Left renal cortex interstitium (tissue), 4 donors: ENCODE results near the gene MECP2. TPM values are rescaled to one million over a fixed set of nuclear protein-coding genes. Genes with fewer than 3 reads are reported as not detected.

Source experiments
- DNase-seq, 4 donors: peaks; one replicate each; pipeline ENCODE4 v3.0.0-alpha.2; 2013; ENCODE audit warnings: low read depth in 4 of 4, low spot score in 2 of 4, missing footprints in 1 of 4
- polyA plus RNA-seq, 4 donors: library from polyadenylated mRNA; unstranded; fragments of 120-200 nt; gene quantifications; one replicate each; pipeline ENCODE4 v1.2.1, GENCODE V29; 2013; ENCODE audit not compliant: insufficient read length in 4 of 4

MECP2 gene
- polyA plus RNA-seq, 4 donors, result 24.5 to 40.0 (median 30.6) TPM

- DNase-seq, result no peak
Measured at GRCh38 chrX:154116426-154117211, 19.1 kb upstream of the MECP2 start.

- no peak for DNase-seq
Measured at GRCh38 chrX:154115750-154116149, 18.2 kb upstream of the MECP2 start.

DNA sequence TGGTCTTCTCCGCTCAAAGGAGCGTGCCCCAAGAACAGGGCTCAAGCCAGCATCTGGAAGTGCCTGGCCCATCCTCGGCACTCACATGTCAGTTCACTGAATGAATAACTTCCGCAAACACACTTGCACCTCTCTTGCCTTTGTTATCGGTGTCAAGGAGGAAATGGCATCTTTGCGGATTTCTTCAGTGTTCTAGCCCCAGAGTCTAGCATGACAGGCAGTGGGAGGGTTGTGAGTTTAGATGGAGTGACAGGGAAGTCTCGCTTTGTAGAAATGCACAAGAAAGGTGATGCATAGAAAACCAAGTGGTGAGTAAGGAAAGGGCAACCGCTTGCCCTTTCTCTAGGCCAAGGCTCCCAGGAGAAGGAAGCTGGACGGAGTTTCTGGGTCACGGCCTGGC, 17.6 kb upstream of the MECP2 start:
- DNase-seq, result no peak

GRCh38 chrX:154114652-154115051, 17.1 kb upstream of the MECP2 start:
- DNase-seq, result no peak

DNA sequence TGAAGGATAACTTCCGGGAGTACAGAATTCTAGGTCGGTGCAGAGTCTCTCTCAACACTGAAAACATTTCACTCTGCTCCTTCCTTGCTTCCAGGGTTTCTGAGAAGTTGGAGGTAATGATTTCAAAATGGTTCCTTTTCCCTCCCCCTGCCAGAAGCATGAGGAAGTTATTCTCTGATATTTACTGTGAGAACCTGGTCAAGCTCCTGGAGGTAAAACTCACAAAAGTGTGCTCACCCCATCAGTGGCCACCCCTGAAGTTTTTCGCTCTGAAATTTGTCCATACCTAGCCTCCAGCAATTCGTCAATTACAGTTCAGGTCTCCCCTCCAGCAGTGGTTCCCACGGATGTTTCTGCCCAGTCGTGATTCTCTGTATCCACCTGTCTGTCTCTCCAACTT, 16.2 kb upstream of the MECP2 start:
- no peak for DNase-seq

GRCh38 chrX:154098551-154098950, 1.0 kb upstream of the MECP2 start:
- no peak for DNase-seq

- peak in 3 of 4 donors; percentile 41 to 60 (median 54) for DNase-seq
Measured at GRCh38 chrX:154097003-154097588, 421 bp downstream of the MECP2 start.

DNA sequence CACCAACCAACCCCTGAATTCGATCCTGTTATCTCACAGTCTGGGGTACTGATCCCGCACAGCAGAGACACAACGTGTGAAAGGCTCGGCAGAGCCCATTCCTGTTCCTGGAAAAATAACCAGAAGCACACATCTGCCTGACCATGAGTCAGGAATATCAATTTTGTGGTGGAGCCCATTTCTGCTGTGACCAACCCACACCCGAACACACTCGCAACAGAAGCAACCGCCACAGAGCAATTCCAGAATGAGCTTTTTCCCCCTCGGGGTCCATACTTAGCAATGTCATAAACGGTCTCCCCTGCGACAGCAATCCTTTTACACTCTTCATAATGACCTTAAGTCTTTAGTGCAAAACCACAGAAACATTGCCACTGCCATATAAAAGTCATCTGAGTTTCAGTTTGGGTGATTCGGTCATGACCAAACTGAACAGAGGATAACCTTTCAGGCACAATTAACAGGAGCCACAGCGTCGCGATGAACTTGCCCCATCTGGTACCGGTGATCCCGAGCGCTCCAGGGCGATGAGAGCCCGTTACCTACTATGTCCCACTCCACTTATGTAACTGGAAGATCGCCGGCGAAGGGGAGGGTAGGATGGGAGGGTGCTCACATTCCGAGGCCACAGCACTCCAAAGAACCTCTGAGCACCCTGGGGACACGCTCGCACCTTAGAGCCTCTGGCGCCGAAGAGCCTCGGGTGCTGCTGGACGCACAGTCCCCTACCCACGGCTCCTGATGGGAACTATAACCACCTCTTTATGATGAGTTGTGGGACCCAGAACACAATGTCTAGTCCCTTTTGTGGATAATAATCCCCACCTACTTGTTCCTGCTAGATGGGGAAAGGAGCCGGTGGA, 1.1 kb downstream of the MECP2 start:
- no peak for DNase-seq

DNA sequence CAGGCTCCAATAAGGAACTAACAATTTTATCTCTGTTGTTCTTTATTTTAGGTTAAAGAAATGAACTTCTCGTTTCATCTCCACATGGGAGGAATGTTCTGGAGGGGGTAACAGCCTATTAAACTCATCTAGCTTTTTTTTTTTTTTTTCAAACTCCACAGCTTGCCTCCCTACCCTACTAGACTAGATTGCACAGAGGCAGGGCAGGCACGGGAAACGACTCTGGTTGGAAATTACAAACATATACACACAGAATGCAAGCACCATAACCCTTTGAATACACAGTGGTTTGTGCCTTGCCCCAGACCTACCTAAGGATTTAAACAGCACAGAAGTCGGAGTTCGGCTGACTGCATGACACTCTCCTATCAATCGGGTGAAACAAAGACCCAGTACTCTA, 2.7 kb downstream of the MECP2 start:
- no peak for DNase-seq

GRCh38 chrX:154093965-154094364, 3.6 kb downstream of the MECP2 start:
- DNase-seq, result no peak

DNA sequence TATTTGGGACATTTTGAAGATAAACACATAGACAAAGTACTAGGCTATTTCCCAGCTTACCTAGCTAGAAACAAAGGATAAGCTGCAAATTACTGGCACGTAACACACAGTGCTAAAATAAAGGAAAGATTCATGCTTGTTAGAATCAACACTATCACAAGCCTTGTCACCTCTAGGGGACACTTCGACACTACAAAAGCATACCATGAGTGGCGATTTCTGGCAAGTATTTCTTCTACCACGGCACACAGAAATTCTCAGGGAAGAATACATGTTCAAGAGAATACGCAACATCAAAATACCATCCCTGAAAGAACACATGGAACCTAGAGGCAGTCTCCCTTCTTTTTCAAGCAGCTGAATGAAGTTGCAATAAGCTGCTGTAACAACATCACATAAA, 5.1 kb downstream of the MECP2 start:
- no peak for DNase-seq

GRCh38 chrX:154091678-154092077, 5.8 kb downstream of the MECP2 start:
- DNase-seq, result no peak

DNA sequence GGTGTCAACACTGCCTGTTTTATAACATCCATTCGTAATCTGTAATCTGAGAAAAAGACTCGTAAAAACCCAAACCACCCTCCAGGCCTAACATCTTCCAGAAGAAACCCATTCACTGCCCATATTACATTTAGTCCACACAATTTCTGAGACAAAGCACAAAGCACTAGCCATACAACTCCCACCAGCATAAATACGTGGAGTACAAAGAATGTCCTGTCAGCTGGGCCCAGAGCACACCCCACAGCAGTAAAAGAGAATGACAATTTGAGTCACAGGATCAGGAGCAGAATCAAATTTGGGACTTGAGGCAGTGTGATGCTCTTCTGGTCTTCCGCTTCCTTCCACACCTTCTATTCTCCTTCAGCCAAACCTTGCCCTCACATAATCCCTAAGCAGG, 6.8 kb downstream of the MECP2 start:
- DNase-seq, result no peak

DNA sequence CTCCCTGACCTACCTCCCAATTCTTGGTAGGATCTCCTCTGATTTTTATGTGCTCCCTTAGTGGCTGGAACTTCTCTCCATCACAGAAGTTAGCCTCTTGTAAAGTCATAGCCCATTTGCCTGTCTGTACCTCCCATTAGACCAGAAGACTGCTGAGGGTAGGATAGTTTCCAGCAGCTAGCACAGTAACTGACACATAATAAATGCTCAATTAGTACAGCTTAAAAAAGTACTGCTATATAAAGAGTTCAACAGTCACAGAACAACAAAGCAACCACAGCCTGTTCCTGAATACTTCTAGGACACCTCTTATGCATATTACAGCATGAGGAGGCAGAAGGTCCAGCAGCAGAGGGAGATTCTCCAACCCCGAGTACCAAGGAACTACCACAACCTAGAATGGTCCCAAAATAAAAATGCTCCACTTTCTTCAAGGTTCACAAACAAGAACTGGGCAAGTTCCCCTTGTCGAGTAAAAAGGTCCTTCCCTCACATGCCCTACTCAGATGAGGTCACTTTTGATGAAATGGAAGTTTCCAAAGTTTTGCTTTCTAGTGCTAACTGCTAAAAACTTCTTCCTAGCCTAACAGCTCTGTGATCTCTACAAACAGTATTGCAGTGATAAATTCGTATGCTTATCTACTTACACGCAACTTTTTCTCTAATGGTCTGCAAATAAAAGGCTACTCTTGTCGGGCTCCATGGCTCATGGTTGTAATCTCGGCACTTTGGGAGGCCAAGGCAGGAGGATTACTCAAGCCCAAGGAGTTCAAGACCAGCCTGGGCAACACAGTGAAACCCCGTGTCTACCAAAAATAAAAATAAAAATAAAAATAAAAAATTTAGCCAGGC, 12.8 kb downstream of the MECP2 start:
- no peak for DNase-seq

- no peak for DNase-seq
Measured at GRCh38 chrX:154083126-154083517, 14.4 kb downstream of the MECP2 start.

- DNase-seq, result no peak
Measured at GRCh38 chrX:154082396-154083125, 15.0 kb downstream of the MECP2 start.

GRCh38 chrX:154077101-154077500, 20.4 kb downstream of the MECP2 start:
- no peak for DNase-seq

GRCh38 chrX:154074199-154074598, 23.3 kb downstream of the MECP2 start:
- DNase-seq, result no peak

- DNase-seq, result no peak
Measured at GRCh38 chrX:154072192-154072591, 25.3 kb downstream of the MECP2 start.

DNA sequence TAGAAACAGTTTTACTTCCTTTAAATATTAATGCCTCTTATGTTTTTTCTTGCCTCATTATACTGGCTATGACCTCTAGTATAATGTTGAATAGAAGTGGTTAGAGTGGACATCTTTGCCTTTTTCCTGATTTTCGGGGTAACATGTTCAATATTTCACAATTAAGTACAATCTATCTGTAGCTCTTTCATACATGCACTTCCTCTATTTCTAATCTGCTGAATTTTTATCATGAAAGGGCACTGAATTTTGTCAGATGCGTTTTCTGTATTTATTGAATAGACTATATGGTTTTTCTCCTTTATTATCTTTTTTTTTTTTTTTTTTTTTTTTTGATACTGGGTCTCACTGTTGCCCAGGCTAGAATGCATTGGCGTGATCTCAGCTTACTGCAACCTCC, 29.0 kb downstream of the MECP2 start:
- DNase-seq, result no peak
